K562 (cell line): ENCODE measurements around the gene OARD1.

ENCODE experiments used
- ESRRA ChIP-seq: fragments of 450-650 bp; IDR thresholded peaks from 2 replicates; pipeline ENCODE4 v1.6.1; 2014; ENCODE audit warnings: low read depth, mild to moderate bottlenecking, moderate library complexity, borderline replicate concordance
- FOXM1 ChIP-seq, 2 experiments: fragments of 450-650 bp in 1 of 2; sonication (generic) in 1 of 2; formaldehyde crosslinking in 1 of 2; IDR thresholded peaks; 2 replicates each; pipeline versions ENCODE4 v1.6.1 to v1.9.0; 2017 to 2022; ENCODE audit warnings: low read depth in 2 of 2, mild to moderate bottlenecking in 2 of 2, missing genetic modification reagents in 1 of 2, moderate library complexity in 1 of 2
- ZNF584 ChIP-seq: fragments of 200-800 bp; sonication (Bioruptor generic); IDR thresholded peaks from 2 replicates; pipeline ENCODE4 v1.6.1; 2016; ENCODE audit warnings: low read depth, mild to moderate bottlenecking, missing genetic modification characterization, missing compliant biosample characterization

GRCh38 chr6:41046084-41046483 lies 26.1 kb downstream of the OARD1 start:
- no peak for TF ChIP-seq FOXM1 (IDR thresholded peaks at IDR 0.05; ENCODE audit: low read depth)
- TF ChIP-seq FOXM1 (CRISPR knock-in tag; IDR thresholded peaks at IDR 0.05; ENCODE audit: low read depth), result no peak
- no peak for TF ChIP-seq ZNF584 (CRISPR knock-in tag)
- TF ChIP-seq ESRRA, result no peak
